ENCODE results near the gene BDH2.

BDH2 gene

DNA sequence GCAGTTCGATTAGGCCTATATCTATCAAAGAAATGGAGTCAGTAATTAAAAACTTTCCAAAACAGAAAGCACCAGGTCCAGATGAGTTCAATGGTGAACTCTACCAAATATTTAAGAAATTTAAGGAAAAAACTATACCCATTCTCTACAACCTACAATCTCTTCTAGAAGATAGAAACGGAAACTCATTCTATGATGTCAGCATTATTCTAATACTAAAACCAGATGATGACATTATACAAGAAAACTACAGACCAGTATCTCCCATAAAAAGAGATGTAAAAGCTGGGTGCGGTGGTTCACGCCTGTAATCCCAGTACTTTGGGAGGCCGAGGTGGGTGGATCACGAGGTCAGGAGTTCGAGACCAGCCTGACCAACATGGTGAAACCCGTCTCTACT, 29.5 kb upstream of the BDH2 start:
- TF ChIP-seq ZNF70 (CRISPR knock-in tag; IDR thresholded peaks at IDR 0.05) (no peak), CSDC2 (CRISPR knock-in tag; IDR thresholded peaks at IDR 0.05) (no peak), ESRRG (CRISPR knock-in tag; IDR thresholded peaks at IDR 0.05) (no peak), RARB (CRISPR knock-in tag; IDR thresholded peaks at IDR 0.05) (no peak), OSR1 (CRISPR knock-in tag; IDR thresholded peaks at IDR 0.05) (no peak), ARNTL (CRISPR knock-in tag; IDR thresholded peaks at IDR 0.05; ENCODE audit: borderline replicate concordance, low read depth) (no peak), TOX (CRISPR knock-in tag; IDR thresholded peaks at IDR 0.05; ENCODE audit: borderline replicate concordance) (no peak), SNAI2 (CRISPR knock-in tag; IDR thresholded peaks at IDR 0.05) (no peak), TCF4 (CRISPR knock-in tag; IDR thresholded peaks at IDR 0.05; ENCODE audit: borderline replicate concordance) (no peak), PPARA (CRISPR knock-in tag; IDR thresholded peaks at IDR 0.05; ENCODE audit: borderline replicate concordance) (no peak), ZFP3 (CRISPR knock-in tag; IDR thresholded peaks at IDR 0.05) (no peak)
- TF ChIP-seq, protein P1, sequence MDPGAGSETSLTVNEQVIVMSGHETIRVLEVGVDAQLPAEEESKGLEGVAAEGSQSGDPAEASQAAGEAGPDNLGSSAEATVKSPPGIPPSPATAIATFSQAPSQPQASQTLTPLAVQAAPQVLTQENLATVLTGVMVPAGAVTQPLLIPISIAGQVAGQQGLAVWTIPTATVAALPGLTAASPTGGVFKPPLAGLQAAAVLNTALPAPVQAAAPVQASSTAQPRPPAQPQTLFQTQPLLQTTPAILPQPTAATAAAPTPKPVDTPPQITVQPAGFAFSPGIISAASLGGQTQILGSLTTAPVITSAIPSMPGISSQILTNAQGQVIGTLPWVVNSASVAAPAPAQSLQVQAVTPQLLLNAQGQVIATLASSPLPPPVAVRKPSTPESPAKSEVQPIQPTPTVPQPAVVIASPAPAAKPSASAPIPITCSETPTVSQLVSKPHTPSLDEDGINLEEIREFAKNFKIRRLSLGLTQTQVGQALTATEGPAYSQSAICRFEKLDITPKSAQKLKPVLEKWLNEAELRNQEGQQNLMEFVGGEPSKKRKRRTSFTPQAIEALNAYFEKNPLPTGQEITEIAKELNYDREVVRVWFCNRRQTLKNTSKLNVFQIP (CRISPR knock-in tag; IDR thresholded peaks at IDR 0.05; ENCODE audit: borderline replicate concordance, low read depth): no peak
- TF ChIP-seq, protein P2, sequence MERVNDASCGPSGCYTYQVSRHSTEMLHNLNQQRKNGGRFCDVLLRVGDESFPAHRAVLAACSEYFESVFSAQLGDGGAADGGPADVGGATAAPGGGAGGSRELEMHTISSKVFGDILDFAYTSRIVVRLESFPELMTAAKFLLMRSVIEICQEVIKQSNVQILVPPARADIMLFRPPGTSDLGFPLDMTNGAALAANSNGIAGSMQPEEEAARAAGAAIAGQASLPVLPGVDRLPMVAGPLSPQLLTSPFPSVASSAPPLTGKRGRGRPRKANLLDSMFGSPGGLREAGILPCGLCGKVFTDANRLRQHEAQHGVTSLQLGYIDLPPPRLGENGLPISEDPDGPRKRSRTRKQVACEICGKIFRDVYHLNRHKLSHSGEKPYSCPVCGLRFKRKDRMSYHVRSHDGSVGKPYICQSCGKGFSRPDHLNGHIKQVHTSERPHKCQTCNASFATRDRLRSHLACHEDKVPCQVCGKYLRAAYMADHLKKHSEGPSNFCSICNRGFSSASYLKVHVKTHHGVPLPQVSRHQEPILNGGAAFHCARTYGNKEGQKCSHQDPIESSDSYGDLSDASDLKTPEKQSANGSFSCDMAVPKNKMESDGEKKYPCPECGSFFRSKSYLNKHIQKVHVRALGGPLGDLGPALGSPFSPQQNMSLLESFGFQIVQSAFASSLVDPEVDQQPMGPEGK (CRISPR knock-in tag; IDR thresholded peaks at IDR 0.05; ENCODE audit: borderline replicate concordance): no peak
- ATAC-seq: no peak

DNA sequence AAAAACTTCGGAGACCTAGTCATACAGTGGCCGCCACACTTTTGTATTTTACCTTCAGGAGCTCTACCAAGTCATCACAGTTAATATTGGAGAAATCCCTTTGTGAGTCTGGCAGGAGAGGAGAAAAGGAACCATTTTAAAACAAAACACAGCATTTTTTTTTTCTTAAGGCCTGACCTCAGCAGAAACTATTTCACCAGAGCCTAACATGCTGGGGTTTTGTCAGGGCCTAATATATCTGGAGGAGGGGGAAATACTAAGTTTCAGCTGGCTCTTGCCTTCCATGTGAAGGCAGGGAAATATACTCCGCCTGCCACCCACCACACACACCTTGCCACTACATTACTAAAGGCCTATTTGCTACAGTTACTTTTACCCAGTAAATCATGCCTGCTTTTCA, 26.5 kb upstream of the BDH2 start:
- TF ChIP-seq GLIS3 (CRISPR knock-in tag; IDR thresholded peaks at IDR 0.05): no peak
- TF ChIP-seq ZNF70 (CRISPR knock-in tag; IDR thresholded peaks at IDR 0.05): no peak
- no peak for TF ChIP-seq BACH2 (CRISPR knock-in tag; IDR thresholded peaks at IDR 0.05; ENCODE audit: borderline replicate concordance)
- TF ChIP-seq SNAI2 (CRISPR knock-in tag; IDR thresholded peaks at IDR 0.05): no peak
- TF ChIP-seq ZC3H10 (CRISPR knock-in tag; IDR thresholded peaks at IDR 0.05): no peak
- no peak for TF ChIP-seq PPARA (CRISPR knock-in tag; IDR thresholded peaks at IDR 0.05; ENCODE audit: borderline replicate concordance)
- no peak for ATAC-seq

DNA sequence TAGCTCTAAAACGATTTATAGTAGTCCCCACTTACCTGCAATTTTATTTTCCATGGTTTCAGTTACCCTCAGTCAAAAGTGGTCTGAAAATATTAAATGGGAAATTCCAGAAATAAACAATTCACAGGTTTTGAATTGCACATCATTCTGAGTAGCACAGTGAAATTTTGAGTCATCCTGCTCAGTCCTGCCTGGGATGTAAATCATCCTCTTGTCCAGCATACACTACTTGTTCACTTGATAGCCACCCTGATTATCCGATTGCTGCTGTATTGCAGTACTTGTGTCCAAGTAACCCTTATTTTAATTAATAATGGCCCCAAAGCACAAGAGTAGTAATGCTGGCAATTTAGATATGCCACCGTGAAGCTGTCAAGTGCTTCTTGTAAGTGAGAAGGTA, 23.5 kb upstream of the BDH2 start:
- TF ChIP-seq OSR1 (CRISPR knock-in tag; IDR thresholded peaks at IDR 0.05): no peak
- TF ChIP-seq TOX (CRISPR knock-in tag; IDR thresholded peaks at IDR 0.05; ENCODE audit: borderline replicate concordance): no peak
- TF ChIP-seq, protein P1 (CRISPR knock-in tag; IDR thresholded peaks at IDR 0.05; ENCODE audit: borderline replicate concordance, low read depth): no peak
- TF ChIP-seq, protein P3, sequence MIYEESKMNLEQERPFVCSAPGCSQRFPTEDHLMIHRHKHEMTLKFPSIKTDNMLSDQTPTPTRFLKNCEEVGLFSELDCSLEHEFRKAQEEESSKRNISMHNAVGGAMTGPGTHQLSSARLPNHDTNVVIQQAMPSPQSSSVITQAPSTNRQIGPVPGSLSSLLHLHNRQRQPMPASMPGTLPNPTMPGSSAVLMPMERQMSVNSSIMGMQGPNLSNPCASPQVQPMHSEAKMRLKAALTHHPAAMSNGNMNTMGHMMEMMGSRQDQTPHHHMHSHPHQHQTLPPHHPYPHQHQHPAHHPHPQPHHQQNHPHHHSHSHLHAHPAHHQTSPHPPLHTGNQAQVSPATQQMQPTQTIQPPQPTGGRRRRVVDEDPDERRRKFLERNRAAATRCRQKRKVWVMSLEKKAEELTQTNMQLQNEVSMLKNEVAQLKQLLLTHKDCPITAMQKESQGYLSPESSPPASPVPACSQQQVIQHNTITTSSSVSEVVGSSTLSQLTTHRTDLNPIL (CRISPR knock-in tag; IDR thresholded peaks at IDR 0.05; ENCODE audit: low read depth): no peak
- no peak for TF ChIP-seq ARNTL (CRISPR knock-in tag; IDR thresholded peaks at IDR 0.05; ENCODE audit: borderline replicate concordance, low read depth)
- no peak for TF ChIP-seq ZNF565 (CRISPR knock-in tag; conservative IDR thresholded peaks at IDR 0.05; ENCODE audit: low read depth)
- TF ChIP-seq, protein P2 (CRISPR knock-in tag; IDR thresholded peaks at IDR 0.05; ENCODE audit: borderline replicate concordance): no peak
- TF ChIP-seq ZNF70 (CRISPR knock-in tag; IDR thresholded peaks at IDR 0.05): no peak
- no peak for TF ChIP-seq ESRRG (CRISPR knock-in tag; IDR thresholded peaks at IDR 0.05)
- no peak for TF ChIP-seq PPARA (CRISPR knock-in tag; IDR thresholded peaks at IDR 0.05; ENCODE audit: borderline replicate concordance)
- no peak for TF ChIP-seq GLIS3 (CRISPR knock-in tag; IDR thresholded peaks at IDR 0.05)
- no peak for TF ChIP-seq CSDC2 (CRISPR knock-in tag; IDR thresholded peaks at IDR 0.05)
- TF ChIP-seq ZFP30 (CRISPR knock-in tag; IDR thresholded peaks at IDR 0.05): no peak
- TF ChIP-seq BACH2 (CRISPR knock-in tag; IDR thresholded peaks at IDR 0.05; ENCODE audit: borderline replicate concordance): no peak
- no peak for ATAC-seq

DNA sequence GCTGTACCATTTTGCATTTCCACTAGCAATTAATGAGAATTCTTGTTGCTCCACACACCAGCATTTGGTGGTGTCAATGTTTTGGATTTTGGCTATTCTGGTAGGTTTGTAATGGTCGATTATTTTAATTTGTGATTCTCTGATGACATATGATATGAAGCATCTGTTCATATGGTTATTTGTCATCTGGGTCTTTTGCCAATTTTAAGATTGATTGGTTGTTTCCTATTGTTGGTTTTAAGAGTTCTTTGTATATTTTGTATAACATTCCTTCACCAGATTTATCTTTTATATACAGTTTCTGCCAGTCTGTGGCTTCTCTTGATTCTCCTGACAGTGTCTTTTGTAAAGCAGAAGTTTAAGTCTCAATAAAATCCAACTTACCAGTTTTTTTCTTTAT, 18.5 kb upstream of the BDH2 start:
- ATAC-seq: no peak
- TF ChIP-seq ZNF565 (CRISPR knock-in tag; conservative IDR thresholded peaks at IDR 0.05; ENCODE audit: low read depth): no peak
- TF ChIP-seq, protein P4, sequence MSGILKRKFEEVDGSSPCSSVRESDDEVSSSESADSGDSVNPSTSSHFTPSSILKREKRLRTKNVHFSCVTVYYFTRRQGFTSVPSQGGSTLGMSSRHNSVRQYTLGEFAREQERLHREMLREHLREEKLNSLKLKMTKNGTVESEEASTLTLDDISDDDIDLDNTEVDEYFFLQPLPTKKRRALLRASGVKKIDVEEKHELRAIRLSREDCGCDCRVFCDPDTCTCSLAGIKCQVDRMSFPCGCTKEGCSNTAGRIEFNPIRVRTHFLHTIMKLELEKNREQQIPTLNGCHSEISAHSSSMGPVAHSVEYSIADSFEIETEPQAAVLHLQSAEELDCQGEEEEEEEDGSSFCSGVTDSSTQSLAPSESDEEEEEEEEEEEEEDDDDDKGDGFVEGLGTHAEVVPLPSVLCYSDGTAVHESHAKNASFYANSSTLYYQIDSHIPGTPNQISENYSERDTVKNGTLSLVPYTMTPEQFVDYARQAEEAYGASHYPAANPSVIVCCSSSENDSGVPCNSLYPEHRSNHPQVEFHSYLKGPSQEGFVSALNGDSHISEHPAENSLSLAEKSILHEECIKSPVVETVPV (CRISPR knock-in tag; IDR thresholded peaks at IDR 0.05): no peak
- no peak for TF ChIP-seq ZNF8 (CRISPR knock-in tag; IDR thresholded peaks at IDR 0.05)
- TF ChIP-seq RARB (CRISPR knock-in tag; IDR thresholded peaks at IDR 0.05): no peak
- TF ChIP-seq, protein P1 (CRISPR knock-in tag; IDR thresholded peaks at IDR 0.05; ENCODE audit: borderline replicate concordance, low read depth): no peak
- TF ChIP-seq TOX (CRISPR knock-in tag; IDR thresholded peaks at IDR 0.05; ENCODE audit: borderline replicate concordance): no peak
- no peak for TF ChIP-seq BACH2 (CRISPR knock-in tag; IDR thresholded peaks at IDR 0.05; ENCODE audit: borderline replicate concordance)
- no peak for TF ChIP-seq ZNF70 (CRISPR knock-in tag; IDR thresholded peaks at IDR 0.05)
- no peak for TF ChIP-seq ESRRG (CRISPR knock-in tag; IDR thresholded peaks at IDR 0.05)

Data from SK-N-SH treated with all-trans-retinoic acid at 6 μM for 48 hours (cell line).